Osteoblast (primary cell): ENCODE data around the gene DDO. TPM values are rescaled to one million over a fixed set of nuclear protein-coding genes. Genes with fewer than 3 reads are reported as not detected.
"Not testable (repeated sequence)": the region's sequence is repeated elsewhere in the genome, so short reads cannot be mapped to it uniquely, and the experiment has no call there.

Experiments
- DNase-seq: peaks from one replicate; pipeline ENCODE4 v3.0.0; 2011; ENCODE audit warnings: low spot score, mixed read lengths; ENCODE audit not compliant: insufficient read length; ENCODE audit errors: missing footprints
- H2AFZ ChIP-seq: 2 replicates; pipeline ENCODE4 v1.6.0; 2011; ENCODE audit warnings: mild to moderate bottlenecking, low read length
- H3K27ac ChIP-seq: 2 replicates; pipeline ENCODE4 v1.5.1; 2011; ENCODE audit warnings: mild to moderate bottlenecking, low read depth, low read length, moderate library complexity
- H3K27me3 ChIP-seq: 2 replicates; pipeline ENCODE4 v1.6.0; 2012; ENCODE audit warnings: mild to moderate bottlenecking, control low read depth, inconsistent platforms, low read length, moderate library complexity; ENCODE audit not compliant: insufficient read depth
- H3K36me3 ChIP-seq: 2 replicates; pipeline ENCODE4 v1.5.1; 2011; ENCODE audit warnings: mild to moderate bottlenecking, low read length, control low read depth, moderate library complexity; ENCODE audit not compliant: insufficient read depth
- H3K4me1 ChIP-seq: 2 replicates; pipeline ENCODE4 v1.5.1; 2011; ENCODE audit warnings: mild to moderate bottlenecking, low read length, control low read depth, moderate library complexity; ENCODE audit not compliant: insufficient read depth
- H3K4me2 ChIP-seq: 2 replicates; pipeline ENCODE4 v1.6.0; 2011; ENCODE audit warnings: mild to moderate bottlenecking, low read length; ENCODE audit not compliant: insufficient read depth
- H3K4me3 ChIP-seq: fragments of 200-600 bp; sonication (generic); 3 replicates; pipeline ENCODE4 v1.5.1; 2012; ENCODE audit warnings: mild to moderate bottlenecking, low read length, inconsistent platforms; ENCODE audit not compliant: insufficient read depth
- H3K79me2 ChIP-seq: 2 replicates; pipeline ENCODE4 v1.6.0; 2012; ENCODE audit warnings: mild to moderate bottlenecking, low read length, control low read depth, inconsistent platforms; ENCODE audit not compliant: insufficient read depth
- H3K9me3 ChIP-seq: 2 replicates; pipeline ENCODE4 v1.5.1; 2011; ENCODE audit warnings: low read depth, low read length, control low read depth
- H4K20me1 ChIP-seq: 2 replicates; pipeline ENCODE4 v1.6.0; 2012; ENCODE audit warnings: mild to moderate bottlenecking, low read length, control low read depth; ENCODE audit not compliant: insufficient read depth
- total RNA-seq: library from RNA; depleted of rRNA; stranded (reverse); fragments of >200 nt; gene quantifications from 2 replicates; pipeline ENCODE4 v1.2.3, GENCODE V29; 2012
- TF ChIP-seq, protein P1 (sequence below): IDR thresholded peaks from 2 replicates; pipeline ENCODE4 v1.5.1; 2011; ENCODE audit warnings: mild to moderate bottlenecking, low read depth, low read length, moderate library complexity; ENCODE audit errors: extremely low read depth

DDO gene
- total RNA-seq, 1 donor: 3.6 TPM

DNA sequence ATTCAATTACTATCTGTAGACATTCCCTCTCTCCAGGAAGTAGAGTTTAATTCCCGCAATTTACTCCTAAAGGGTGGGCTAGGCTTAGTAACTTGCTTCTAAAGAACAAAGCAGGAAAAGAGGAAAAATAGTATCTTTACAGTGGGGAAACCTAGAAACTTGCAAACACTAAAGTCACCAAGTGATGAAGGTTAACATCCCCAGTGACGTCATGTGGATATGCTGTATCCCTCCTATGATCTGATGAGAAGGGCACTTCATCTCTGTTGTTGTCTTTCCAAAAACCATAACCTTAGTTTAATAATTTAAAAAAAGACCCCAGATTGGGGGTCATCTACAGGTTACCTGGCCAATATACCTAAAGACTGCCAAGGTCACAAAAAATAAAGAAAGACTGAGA, 43.8 kb upstream of the DDO start:
- DNase-seq: no peak
- TF ChIP-seq, protein P1, sequence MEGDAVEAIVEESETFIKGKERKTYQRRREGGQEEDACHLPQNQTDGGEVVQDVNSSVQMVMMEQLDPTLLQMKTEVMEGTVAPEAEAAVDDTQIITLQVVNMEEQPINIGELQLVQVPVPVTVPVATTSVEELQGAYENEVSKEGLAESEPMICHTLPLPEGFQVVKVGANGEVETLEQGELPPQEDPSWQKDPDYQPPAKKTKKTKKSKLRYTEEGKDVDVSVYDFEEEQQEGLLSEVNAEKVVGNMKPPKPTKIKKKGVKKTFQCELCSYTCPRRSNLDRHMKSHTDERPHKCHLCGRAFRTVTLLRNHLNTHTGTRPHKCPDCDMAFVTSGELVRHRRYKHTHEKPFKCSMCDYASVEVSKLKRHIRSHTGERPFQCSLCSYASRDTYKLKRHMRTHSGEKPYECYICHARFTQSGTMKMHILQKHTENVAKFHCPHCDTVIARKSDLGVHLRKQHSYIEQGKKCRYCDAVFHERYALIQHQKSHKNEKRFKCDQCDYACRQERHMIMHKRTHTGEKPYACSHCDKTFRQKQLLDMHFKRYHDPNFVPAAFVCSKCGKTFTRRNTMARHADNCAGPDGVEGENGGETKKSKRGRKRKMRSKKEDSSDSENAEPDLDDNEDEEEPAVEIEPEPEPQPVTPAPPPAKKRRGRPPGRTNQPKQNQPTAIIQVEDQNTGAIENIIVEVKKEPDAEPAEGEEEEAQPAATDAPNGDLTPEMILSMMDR: no peak
- Histone ChIP-seq H3K36me3 (no peaks in the 10 kb centered on the region), H3K9me3 (peaks cover 2% of the 10 kb centered on the region), H3K4me3 (no peak overlapping the region), H2AFZ (no peak overlapping the region), H3K79me2 (no peaks in the 10 kb centered on the region), H3K4me1 (no peaks in the 10 kb centered on the region), H3K27ac (no peak overlapping the region), H3K4me2 (no peak overlapping the region), H3K27me3 (peaks cover 3% of the 10 kb centered on the region), H4K20me1 (no peaks in the 10 kb centered on the region)

GRCh38 chr6:110458476-110458875, 43.1 kb upstream of the DDO start:
- H3K79me2 ChIP-seq: no peaks in the 10 kb centered on the region
- TF ChIP-seq, protein P1: no peak

DNA sequence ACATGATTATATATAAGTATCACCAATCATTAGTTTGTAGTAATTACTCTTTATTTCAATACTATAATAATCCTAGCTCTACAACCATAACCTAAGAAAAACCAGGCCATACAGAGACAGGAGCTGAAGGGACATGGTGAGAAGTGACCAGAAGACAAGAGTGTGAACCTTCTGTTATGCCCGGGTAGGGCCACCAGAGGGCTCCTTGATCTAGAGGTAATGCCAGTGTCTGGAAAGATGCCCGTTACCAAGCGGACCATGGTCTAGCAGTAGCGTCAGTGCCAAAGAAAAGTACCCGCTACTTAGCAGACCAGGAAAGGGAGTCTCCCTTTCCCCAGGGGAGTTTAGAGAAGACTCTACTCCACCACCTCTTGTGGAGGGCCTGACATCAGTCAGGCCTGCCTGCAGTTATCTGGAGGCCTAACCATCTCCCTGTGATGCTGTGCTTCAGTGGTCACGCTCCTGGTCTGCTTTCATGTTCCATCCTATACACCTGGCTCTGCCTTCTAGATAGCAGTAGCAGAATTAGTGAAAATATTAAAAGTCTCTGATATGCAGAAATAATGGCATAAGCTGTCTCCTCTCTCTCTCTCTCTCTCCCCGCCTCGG, 42.3 kb upstream of the DDO start:
- H3K4me2 ChIP-seq, H3K27me3 ChIP-seq, H3K4me1 ChIP-seq, H3K36me3 ChIP-seq, H4K20me1 ChIP-seq, H3K27ac ChIP-seq, H3K4me3 ChIP-seq, H2AFZ ChIP-seq, H3K79me2 ChIP-seq, H3K9me3 ChIP-seq, DNase-seq: not testable (repeated sequence)
- TF ChIP-seq, protein P1: peak; percentile 52

More at GRCh38 chr6:110458476-110458875, 43.1 kb upstream of the DDO start:
- H3K4me1 ChIP-seq: no peaks in the 10 kb centered on the region
- H3K9me3 ChIP-seq: peaks cover 2% of the 10 kb centered on the region
- peaks cover 3% of the 10 kb centered on the region for H3K27me3 ChIP-seq
- no peak overlapping the region for H3K4me3 ChIP-seq
- no peak overlapping the region for H3K27ac ChIP-seq
- no peaks in the 10 kb centered on the region for H4K20me1 ChIP-seq
- H2AFZ ChIP-seq: no peak overlapping the region
- H3K36me3 ChIP-seq: no peaks in the 10 kb centered on the region
- DNase-seq: no peak
- H3K4me2 ChIP-seq: no peak overlapping the region

DNA sequence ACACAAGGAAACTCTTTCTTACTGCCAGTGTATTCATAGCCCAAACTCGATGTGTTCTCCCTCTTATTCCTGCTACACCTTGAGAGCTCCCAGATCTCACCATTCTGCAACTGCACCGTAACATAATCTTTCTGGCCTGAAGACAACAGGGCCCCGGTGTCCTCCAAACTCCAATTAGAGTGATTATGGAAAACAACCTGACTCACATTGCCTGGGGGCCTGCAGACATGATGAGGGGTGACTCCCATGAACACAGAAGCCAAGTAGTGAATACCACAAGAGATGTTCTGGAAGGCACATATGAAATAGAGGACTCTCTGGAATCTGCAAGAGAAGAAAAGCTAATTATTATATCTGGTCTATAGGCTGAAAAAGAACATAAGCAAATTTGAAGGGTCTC, 41.3 kb upstream of the DDO start:
- Histone ChIP-seq H3K36me3 (no peaks in the 10 kb centered on the region), H3K27me3 (peaks cover 9% of the 10 kb centered on the region), H3K4me3 (no peak overlapping the region), H4K20me1 (no peaks in the 10 kb centered on the region), H3K27ac (no peak overlapping the region), H2AFZ (no peak overlapping the region), H3K4me2 (no peak overlapping the region), H3K79me2 (no peaks in the 10 kb centered on the region), H3K4me1 (no peaks in the 10 kb centered on the region), H3K9me3 (no peaks in the 10 kb centered on the region)
- no peak for DNase-seq
- TF ChIP-seq, protein P1: no peak
